Stimulated activated CD4-positive, alpha-beta T cell treated with anti-CD3 and anti-CD28 coated beads, Interleukin-15, amount 100 ng/mL, for 24 hours (primary cell): ENCODE results near the gene ABLIM2.

Experiments
- DNase-seq: peaks from one replicate; pipeline ENCODE4 v3.0.0-alpha.2; 2020

Gene ABLIM2

DNA sequence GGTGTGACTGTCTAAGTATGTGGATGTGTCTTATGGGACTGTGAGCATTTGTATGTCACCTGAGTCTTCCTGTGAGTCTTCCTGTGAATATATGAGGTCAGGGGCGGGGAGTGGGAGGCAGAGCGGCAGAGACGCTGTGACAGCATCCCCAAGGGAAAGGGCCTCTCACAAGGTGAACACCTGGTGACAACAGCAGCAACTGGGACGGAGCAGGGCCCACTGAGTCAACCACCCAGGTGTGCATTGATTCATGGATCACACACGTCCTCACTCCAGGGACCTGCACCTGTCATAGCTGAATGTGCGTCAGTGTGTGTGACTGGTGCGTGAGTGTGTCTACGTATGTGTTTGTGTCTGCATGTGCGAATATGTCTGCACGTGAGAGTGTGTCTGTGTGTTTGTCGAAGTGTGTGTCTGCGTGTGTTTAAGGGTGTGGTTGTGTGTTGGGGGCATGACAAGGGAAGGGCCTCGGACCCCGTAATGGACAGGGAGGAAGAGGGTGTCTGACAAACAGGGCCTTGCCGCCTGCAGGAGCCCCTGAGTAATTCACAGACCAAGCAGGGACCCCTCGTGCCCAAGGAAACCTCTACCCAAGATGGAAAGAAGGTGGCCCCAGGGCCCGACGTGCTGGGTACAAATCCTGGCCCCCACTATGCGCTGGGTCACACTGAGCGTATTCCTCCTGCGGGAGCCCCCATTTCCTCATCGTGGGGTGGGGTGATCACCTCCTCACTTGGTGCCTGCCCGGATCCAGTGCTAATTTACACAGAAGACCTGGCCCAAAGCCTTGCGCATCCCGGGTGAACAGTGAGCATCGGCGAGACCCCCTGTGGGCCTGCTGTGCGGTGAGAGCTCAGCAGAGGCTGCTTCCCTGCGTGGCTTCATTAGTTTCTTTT is 76.7 kb downstream of the ABLIM2 start:
- no peak for DNase-seq

DNA sequence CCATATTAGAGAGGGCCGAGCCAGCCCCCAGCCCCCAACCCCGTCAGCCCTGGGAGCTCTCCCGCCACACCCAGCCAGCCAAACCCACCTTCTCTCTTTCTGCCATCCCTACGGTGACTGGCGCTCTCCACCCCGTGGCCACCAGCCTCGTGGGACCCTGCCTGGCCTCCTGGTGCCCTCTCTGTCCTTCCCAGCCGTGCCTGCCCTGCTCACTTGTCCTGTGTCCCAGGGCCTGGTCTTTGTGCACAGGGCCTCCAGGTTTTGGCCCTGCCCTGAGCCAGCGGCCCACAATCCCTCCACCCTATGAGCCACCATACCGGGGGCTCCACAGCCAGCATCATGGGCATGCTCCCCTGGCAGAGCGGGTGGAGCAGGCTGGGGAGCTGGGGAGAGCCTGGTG is 77.4 kb downstream of the ABLIM2 start:
- no peak for DNase-seq

DNA sequence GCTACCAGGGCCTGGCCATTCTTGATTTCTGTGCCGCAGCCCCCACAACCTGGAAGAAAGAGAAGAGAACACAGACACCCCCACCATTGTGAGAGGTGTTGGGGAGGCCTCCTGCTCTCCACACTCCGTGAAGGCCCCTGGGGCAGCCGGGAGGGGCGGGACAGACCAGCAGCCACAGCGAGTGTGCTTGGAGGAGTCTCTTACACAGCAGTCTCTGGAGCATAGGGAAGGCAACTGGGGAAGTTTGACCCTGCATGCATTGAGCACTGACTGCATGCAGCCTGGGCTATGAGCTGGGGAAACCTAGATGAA is 77.9 kb downstream of the ABLIM2 start:
- DNase-seq: no peak

DNA sequence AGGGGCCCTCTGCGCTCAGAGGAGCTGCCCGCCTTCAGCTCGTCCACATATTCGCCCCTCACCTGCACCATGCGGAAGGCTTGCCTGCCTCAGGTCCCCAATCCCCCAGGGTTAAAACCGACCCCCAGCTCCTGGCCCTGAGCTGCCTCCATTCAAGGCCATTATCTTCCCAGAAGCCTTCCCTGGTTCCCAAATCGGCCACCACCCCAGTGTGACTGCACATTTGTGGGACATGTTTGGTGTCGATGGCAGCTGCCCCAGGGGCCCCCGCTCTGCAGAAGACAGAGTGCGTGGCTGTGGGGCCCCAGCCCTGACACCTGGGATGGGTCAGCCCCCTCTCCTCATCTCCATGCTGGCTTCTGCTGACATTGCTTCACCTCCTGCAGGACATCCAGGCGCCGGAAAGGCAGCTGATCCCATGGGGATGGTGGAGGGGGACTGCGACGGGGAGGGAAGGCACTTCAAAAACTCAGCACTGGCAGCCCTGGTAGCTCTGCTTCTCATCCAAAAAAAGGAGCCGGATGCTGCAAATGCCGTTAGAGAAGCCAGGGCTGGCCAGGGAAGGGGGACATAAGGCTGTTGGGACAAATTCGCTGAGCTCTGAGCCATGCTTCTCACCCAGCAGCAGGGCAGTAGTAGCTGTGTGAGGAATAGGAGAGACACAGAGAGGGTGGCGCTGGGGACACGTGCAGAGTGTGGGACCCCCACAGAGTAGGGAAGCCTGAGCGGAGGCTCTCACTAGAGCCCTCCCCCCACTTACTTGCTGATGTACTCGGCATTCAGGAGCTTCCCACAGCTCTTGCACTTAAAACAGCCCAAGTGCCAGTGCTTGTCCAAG is 78.5 kb downstream of the ABLIM2 start:
- DNase-seq: no peak

DNA sequence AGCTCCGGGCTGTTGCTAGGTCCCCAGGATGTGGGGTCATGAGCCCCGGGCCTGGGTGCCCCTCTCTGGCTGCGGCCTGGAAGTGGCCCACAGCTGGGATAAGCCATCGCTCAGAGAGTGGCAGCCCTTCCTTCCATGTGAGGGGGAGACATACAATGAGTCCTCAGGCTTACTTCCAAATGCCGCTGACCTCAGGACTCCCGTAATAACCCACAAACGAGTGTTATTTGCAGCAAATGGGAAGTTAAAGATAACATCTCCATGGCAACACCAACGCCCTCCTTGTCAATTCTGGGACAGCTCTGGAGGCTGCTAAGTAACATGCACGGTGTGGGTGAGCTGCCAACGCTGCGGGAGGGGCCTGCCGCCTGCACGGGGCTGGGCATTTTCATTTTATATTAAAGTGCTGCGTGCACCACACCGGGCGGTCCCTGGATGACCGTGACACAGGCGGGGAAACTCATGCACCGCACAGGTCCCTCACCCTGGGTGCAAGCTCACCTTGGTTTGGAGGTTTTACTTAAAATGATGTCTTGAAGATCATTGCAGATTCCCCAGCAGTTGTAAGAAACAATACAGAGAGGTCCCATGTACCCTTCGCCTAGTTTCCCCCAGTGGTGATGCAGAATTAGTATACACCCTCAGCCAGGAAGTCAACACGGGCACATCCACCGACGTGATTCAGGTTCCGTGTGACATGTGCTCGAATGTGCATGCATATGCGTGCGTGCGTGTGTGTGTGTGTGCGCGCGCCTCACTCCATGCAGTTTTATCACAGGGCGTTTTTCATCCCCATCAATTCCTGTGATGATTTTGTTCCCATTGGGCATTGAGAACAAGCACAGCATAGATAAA is 79.4 kb downstream of the ABLIM2 start:
- DNase-seq: no peak

DNA sequence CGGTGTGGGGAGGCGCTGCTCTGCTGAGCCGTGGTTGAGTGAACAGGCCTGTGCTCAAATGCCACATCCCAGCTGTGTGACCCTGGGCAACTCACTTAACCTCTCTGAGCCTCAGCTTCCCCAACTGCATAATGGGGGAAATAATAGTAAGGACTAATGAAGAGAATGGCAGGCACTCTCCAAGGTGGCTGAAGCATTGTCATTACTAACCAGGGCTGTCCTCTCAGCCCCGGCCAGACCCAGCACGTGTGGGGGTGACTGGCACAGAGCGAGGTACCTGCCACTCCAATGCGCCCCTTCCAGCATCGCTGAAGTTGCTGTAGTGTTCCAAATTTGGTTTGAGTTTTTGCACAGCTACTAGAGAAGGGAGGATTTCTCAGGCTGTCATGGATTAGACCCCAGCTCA is 80.0 kb downstream of the ABLIM2 start:
- no peak for DNase-seq

DNA sequence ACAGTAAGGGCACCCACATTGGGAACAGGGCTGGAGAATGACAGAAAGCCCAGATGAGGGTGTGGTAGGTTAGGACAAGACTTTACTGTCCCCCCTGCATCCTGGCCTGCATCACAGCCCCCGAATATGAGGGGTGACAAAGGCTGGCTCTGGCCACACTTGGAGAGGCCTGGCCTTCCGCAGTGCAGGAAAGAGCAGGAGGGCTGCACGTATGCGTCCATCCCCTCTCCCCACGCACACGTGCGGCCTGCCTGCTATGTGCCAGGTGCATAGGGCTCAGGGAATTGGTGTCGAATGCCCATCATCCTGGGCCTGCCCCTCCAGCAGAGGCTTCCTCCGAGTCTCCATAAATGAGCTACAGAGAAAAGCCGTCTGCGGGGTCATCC is 80.5 kb downstream of the ABLIM2 start:
- no peak for DNase-seq

DNA sequence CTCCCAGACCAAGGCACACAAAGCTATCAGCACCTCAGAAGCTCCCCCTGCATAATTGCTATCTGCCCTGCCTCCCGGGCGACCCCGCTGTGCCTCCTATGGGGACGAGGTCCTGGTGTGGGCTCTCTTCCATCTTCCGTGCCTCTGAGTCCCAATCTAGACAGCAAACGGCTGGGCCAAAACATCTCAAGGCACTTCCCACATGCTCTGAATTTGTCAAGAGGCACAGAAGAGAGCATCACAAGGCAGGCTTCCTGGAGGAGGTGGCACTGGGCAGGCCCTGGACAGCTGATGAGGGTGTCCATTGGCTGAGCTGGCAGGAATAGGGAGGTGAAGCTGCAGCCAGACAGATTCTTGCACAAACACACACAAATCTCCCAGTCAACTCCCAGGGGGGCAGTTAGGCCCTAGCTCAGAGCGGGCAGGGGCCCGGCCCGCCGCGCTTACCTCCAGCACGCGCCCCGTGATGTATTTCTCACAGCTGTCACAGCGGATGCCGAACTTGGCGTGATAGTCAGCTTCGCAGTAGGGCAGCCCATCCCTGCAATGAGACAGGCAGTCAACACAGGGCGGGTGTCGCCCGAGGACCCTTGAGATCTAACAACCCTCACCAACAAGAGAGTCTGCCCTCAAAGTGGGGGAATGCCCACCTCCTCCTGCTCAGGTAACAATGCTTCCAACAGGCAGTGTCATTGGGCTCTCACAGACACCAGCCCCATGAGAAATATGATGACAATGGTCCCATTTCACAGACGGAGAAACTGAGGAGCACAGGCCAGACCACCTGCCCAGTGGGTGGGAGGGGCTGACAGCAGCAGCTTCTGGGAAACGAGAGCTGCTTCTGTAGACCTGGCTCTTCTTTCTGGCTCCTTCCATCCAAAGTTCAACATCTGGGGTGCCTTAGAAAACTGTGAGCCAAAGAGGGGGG is 81.2 kb downstream of the ABLIM2 start:
- no peak for DNase-seq

DNA sequence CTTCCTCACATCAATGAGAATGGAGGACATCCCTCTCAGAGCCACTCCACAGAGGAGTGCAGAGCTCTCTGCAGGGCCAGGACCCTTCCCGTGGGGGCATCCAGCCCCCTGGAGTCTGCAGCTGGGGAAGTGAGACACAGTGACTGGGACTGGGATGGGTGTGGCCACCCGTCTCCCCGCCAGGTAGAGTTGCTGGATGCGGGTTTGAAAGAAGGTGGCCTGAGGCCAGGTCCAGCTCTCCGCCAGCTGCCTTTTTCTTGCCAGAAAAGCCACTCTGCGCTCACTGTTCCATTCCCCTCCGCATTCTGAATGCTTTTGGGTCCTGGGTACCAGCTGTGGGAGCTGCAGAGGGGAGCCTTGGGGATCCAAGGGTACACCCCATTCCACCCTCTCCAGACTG is 82.6 kb downstream of the ABLIM2 start:
- no peak for DNase-seq

DNA sequence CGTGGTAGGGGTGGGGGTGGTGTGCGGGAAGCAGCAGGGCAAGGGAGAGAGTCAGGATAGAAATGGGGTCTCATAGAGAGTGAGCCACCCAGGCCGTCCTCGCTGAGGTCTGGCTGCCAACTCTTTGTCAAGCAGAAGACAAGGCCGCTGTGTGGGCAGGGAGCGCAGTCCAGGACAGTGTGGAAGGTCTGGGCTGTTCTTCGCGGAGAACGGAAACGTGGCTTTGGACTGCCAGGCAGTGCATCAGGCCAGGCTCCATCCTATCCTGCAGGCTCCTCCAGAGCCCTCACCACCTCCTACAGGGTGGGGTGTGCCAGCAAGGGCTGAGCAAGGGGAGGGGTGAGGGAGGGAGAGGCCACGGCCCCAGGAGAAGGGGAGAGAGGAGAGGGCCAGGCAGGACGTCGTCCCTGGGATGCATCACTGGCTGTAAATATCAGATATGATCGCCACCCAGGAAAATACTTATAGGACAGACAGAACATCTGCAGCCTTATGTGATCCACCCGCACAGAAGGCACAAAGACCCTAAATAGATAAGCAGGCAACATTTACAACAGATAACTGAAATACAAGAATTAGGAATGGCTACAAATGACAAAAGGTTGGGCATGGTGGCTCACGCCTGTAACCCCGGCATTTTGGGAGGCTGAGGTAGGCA is 85.3 kb downstream of the ABLIM2 start:
- DNase-seq: no peak

DNA sequence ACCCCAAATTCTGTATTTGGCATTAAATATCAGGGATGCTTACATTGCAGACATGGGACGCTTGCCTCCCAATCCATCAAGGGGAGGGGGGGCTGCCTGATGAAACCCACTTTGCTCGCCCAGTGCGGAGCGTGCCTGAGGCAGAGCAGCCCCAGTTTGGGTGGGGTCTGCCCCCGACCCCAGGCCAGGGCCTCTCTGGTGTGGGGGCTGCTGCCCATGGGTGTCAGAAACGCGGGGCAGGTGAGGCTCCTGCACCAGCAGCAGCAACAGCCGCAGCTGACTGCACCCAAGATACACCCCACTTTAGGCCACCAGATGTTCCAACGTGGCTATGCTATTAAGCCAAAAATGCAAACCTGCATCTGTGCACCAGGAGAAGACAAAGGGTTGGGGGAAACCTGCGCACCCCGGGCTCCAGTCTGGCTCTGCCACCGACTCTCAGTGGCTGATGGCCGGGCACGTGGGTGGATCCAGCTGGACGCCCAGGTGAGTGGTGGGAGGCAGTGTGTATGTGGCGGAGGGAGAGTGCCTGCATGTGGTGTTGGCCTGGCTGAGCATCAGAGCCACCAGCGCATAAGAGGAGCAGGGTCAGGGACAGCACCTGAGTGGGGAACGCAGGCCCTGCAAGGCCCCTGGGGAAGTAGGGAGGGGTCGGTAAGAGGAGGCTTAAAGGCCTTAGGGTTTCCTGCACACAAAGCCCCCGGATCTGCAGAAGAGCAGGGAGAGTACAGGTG is 86.2 kb downstream of the ABLIM2 start:
- DNase-seq: no peak

DNA sequence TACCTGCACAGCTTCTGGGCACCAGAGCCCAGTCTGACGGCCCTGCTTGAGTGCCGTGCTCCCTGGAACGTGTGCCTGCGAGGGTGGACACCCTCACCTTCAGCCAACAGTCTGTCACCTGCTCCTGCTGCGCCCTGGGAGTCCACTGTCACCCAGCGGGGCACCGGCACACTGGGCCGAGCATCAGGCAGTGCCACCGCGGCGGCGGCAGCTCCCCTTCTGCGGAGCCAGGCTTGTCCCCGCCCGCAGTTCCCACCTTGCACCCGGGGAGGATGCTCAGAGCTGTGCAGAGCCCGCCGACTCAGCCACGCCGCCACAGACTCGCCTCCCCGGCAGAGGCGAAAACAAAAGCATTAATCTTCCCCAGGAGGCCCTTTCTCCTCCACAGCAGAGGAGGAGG is 86.8 kb downstream of the ABLIM2 start:
- DNase-seq: no peak

DNA sequence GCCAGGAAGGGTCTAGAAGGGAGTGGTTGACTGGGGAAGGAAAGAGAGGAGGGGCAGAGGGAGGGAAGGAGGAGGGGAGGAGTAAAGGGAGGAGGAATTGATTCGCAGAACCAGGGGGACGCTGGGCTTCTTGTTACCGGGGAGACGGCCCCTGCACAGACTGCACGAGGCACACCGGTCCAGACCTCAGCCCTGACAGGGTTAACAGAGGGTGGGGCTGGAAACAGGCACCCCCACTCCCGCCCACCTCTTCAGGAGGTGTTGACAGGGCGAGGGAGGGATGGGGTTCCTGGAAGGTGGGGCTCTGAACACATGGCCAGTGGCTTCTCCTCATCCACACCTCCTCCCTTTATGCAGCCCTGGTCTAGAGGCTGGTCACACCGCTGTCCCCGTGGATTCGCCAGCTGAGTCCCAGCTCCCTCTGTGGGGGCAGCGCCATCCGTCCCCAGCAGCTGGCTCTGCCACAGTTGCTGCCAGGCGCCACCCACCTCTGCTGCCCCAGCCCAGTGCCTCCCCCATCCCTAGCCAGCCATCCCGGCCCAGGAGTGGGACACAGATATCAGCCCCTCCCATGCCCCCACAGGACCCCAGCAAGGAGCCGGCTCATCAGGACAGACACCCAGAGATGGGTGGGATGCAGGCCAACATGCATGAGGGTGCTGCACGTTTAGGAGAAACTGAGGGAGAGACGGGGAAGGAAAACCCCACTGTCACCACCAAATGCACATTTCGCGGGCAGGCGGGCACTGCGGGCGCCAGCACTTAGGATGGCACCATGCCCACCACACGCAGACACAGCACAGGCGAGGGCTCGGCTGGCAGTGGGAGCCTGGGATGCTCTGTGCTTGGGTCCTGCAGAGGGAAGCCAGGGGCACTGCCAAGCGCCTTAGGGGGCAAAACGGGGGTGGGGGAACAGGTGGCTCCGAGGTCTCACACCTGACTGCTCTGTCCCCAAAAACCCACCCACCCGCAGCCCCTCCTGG is 87.6 kb downstream of the ABLIM2 start:
- DNase-seq: no peak

DNA sequence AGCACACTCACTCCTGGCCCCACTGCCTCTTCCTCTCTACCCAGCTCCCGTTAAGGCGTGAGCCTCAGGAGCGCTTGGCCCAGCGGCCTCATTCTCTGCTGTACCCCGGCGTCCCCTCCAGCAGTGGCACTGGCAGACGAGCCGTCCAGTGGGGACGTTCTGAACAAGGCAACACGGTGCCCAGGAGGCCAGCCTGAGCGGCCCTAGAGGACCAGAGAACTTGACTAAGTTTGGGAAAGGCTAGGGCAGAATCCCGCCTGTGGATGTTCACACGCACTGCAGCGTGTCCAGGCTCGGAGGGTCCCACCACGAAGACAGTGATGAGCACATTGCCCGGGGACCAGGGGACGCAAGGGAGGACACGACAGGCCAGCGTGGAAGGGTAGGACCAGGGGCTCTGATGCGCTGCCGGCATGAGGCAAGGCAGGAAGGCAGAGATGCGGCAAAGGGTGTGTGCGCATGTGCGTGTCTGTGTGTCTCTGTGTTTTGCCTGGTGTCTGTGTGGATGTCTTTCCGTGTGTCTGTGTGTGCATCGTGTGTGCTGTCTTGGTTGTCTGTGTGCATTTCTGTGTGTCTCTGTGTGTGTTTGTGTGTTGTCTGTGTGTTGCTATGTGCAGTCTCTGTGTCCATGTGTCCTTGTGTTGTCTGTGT is 89.4 kb downstream of the ABLIM2 start:
- no peak for DNase-seq

DNA sequence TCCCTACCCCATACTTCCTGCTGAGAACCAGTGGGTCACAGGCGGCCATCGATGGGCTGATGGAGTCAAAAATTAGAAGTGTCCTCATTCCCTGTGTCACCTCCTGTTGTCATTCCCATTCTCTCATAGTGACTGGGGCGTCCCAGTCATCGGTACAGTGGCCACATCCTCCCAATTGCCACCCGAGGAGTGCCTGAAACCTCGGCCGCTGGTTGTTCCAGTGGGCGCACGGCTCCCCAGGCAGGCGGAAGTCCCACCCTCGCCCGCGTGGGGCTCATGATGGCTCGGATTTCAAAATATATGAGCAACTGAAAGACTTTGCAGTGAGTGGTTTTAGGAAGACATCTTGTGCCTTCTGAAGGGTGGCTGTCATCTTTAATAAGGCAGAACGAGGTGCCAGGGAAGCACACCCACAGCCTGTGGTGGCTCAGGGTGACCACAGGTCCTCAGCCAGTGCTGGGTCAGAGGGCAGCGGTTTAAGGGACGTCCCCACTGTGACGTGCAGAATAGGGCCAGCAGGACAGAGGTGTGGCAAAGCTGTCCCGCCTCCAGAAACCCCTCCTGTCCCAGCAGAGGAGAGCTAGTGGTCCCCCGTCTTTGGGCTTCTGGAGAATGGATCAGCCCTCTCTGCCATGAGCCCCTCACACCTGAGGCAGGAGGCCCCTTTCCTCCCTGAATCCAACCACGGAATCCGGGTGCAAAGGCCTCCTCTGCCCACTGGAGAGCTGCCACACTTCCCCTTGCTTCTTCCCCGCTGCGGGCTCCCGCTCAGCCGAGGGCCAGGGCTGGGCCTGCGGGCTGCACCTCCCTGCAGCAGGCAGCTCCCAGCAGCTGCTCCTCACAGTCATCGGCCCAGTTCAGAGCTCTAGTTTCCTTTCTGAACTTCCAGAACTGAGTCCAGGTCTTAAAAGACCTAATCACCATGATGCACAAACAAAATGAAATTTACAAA is 90.4 kb downstream of the ABLIM2 start:
- no peak for DNase-seq

DNA sequence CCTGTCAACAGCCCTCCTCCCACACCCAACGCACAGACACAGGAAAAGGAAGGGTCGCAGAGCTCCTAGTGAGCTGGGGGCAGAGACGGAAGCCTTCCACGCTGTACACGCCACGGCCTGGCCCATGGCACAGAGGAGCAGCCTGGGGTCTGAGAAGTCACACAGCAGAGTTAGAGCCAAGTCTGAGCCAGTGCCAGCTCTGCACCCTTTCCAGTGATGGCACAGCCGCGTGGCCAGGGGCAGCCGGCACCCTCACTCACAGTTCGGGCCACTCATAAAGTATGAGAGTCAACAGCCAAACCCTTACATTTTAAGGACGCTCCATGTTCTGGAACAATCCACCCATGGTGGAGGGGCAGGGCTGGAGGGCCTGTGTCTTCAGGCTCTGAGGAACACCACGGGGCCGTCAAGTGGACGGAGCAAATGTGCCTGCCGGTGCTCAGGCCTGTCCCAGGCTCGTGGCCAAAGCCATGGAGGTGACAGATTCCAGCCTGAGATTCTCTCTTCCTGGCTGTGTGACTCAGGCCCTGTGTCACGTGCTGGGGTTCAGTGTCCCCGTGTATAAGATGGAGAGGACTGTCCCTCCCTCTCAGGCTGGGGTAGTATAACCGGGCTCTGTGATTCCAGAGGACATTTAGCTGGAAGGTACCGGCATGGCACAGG is 91.2 kb downstream of the ABLIM2 start:
- no peak for DNase-seq

DNA sequence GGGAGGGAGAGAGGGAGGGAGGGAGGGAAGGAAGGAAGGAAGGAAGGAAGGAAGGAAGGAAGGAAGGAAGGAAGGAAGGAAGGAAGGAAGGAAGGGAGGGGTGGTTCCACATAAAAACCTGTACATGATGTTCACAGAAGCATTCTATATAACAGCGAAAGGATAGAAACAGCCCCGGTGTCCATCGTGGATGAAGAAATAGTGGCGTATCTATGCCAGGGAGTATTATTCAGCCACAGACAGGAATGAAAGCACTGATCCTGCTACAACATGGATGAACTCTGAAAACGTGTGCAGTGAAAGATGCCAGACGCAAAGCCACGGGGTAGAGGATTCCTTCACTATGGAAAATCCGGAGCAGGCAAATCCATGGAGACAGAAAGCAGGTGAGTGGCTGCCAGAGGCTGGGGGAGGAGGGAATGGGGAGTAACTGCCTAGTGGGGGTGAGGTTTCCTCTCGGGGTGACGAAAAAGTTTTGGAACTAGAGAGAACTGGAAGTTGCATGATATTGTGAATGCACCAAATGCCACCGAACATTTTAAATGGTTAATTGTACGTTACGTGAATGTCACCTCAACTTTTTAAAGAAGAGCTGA is 92.2 kb downstream of the ABLIM2 start:
- DNase-seq: no peak
